DMS153 treated with DMSO at 0.1 percent for 48 hours (cell line): Measurements from ENCODE around the gene SAMD14.
A peak's percentile ranks its signal among the peaks of the same experiment; 100 is the strongest.

Experiments
- DNase-seq: peaks from one replicate; lab custom pipeline; 2025; ENCODE audit not compliant: unreplicated experiment; lab: John Stamatoyannopoulos, UW

SAMD14 gene

GRCh38 chr17:50129728-50130558, at the start of gene SAMD14:
Gene SAMD14, minus strand, starts transcription at chr17:50130160. Its CDS starts 5,201 bp downstream, at chr17:50124959.
- DNase-seq, result no peak

GRCh38 chr17:50177983-50178834, 48.2 kb upstream of the SAMD14 start:
- peak; percentile 49 for DNase-seq

GRCh38 chr17:50177476-50177875, 47.5 kb upstream of the SAMD14 start:
- DNase-seq, result no peak

- DNase-seq, result no peak
These were observed 46.8 kb upstream of the SAMD14 start for GRCh38 chr17:50176559-50177357.

- DNase-seq, result no peak
These were observed 45.3 kb upstream of the SAMD14 start for GRCh38 chr17:50175035-50175807.

- DNase-seq, result no peak
These were observed 44.5 kb upstream of the SAMD14 start for GRCh38 chr17:50174444-50174843.

GRCh38 chr17:50173335-50173941, 43.5 kb upstream of the SAMD14 start:
- no peak for DNase-seq

- no peak for DNase-seq
These were observed 43.0 kb upstream of the SAMD14 start for GRCh38 chr17:50172936-50173334.

GRCh38 chr17:50172130-50172529, 42.2 kb upstream of the SAMD14 start:
- DNase-seq, result no peak

- DNase-seq, result no peak
These were observed 41.6 kb upstream of the SAMD14 start for GRCh38 chr17:50171371-50172071.

- no peak for DNase-seq
These were observed 40.9 kb upstream of the SAMD14 start for GRCh38 chr17:50170662-50171370.

GRCh38 chr17:50169881-50170459, 40.0 kb upstream of the SAMD14 start:
- no peak for DNase-seq

GRCh38 chr17:50169121-50169764, 39.3 kb upstream of the SAMD14 start:
- peak; percentile 24 for DNase-seq

GRCh38 chr17:50168319-50168718, 38.4 kb upstream of the SAMD14 start:
- no peak for DNase-seq

- no peak for DNase-seq
These were observed 37.4 kb upstream of the SAMD14 start for GRCh38 chr17:50167371-50167770.

- no peak for DNase-seq
These were observed 36.7 kb upstream of the SAMD14 start for GRCh38 chr17:50166518-50167181.

GRCh38 chr17:50165867-50166517, 36.0 kb upstream of the SAMD14 start, which contains the start of gene SGCA:
Gene SGCA, plus strand, starts transcription at chr17:50166005. Its CDS starts 36 bp downstream, at chr17:50166041.
- no peak for DNase-seq
